Effector memory CD8-positive, alpha-beta T cell (primary cell): Measurements from ENCODE around the gene ACOX2.

Source experiments
- ATAC-seq: fragments of 150-1000 bp; cut with Tn5 transposase; replicated peaks from 2 replicates; pipeline ENCODE4 v1.10.0; 2021; ENCODE audit warnings: mild to moderate bottlenecking, moderate library complexity
- DNase-seq, 3 experiments: peaks; one replicate each; pipeline ENCODE4 v3.0.0; 2021
- H3K27ac Mint-ChIP-seq, 2 donors: one replicate each; pipeline ENCODE4 v1.8.0; 2022; ENCODE audit warnings: mild to moderate bottlenecking in 2 of 2, mixed read lengths in 2 of 2, moderate library complexity in 2 of 2
- H3K27me3 Mint-ChIP-seq, 2 donors: one replicate each; pipeline ENCODE4 v1.8.0; 2022; ENCODE audit warnings: mixed read lengths in 2 of 2
- H3K36me3 Mint-ChIP-seq: one replicate; pipeline ENCODE4 v1.8.0; 2022; ENCODE audit warnings: mild to moderate bottlenecking, moderate library complexity, mixed read lengths; ENCODE audit not compliant: insufficient read depth
- H3K4me1 Mint-ChIP-seq, 2 donors: one replicate each; pipeline ENCODE4 v1.8.0; 2022; ENCODE audit warnings: low read depth in 2 of 2, mixed read lengths in 2 of 2
- H3K4me3 Mint-ChIP-seq, 2 donors: one replicate each; pipeline ENCODE4 v1.8.0; 2022; ENCODE audit warnings: mild to moderate bottlenecking in 2 of 2, mixed read lengths in 2 of 2, moderate library complexity in 2 of 2
- H3K9me3 Mint-ChIP-seq, 2 donors: one replicate each; pipeline ENCODE4 v1.8.0; 2022; ENCODE audit warnings: mixed read lengths in 2 of 2

Gene ACOX2

DNA sequence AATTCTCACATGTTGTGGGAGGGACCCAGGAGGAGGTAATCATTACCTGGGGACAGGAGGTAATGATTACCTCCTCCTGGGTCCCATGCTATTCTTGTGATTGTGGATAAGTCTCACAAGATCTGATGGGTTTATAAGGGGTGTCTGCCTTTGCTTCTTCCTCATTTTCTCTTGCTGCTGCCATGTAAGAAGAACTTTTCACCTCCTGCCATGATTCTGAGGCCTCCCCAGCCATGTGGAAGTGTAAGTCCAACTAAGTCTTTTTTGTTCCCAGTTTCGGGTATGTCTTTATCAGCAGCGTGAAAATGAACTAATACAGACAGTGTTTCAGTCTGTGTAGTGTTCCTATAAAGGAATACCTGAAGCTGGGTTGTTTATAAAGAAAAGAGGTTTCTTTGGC lies 58.2 kb downstream of the ACOX2 start:
- Mint-ChIP-seq H3K4me3 (no peak overlapping the region), H3K27me3 (no peaks in the 10 kb centered on the region), H3K27ac (no peak overlapping the region), H3K4me1 (peaks cover 18 to 20% of the 10 kb centered on the region in 2 donors), H3K9me3 (no peaks in the 10 kb centered on the region), H3K36me3 (no peaks in the 10 kb centered on the region)
- DNase-seq, result no peak
- ATAC-seq, result no peak

DNA sequence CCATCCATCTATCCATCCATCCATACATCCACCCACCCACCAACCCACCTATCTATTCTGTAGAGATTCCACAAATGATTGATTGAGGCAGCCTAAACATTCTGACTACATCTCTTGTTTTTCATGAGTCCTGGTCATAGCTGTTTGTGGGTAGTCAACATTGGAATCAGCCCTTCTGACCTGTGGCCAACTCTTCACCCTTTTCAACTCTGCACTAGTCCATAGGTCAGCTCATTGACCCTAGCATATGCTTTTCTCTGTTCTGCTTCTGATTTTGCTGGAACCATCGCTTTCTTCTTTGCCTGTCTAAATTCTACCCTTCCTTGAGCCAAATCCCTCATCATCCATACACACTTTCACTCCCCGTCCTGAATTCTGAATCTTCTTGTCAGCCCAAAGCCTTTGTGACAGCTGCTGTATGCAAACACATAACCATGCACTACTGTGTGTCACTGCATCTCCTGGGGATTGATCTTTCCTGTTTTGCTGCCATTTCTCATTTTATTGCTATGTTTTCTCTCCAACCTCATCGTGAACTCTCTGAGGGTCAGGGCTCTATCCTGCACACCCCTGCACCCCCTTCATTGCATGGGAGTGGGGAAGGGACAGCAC lies 61.9 kb downstream of the ACOX2 start:
- peaks cover 45 to 48% of the 10 kb centered on the region in 2 donors for H3K4me1 Mint-ChIP-seq
- no peak overlapping the region for H3K4me3 Mint-ChIP-seq
- no peaks in the 10 kb centered on the region for H3K9me3 Mint-ChIP-seq
- peak overlapping the region; percentile 18 to 23 for H3K27ac Mint-ChIP-seq
- no peaks in the 10 kb centered on the region for H3K27me3 Mint-ChIP-seq
- DNase-seq (no peak), ATAC-seq (no peak)
- peaks cover 3% of the 10 kb centered on the region for H3K36me3 Mint-ChIP-seq

DNA sequence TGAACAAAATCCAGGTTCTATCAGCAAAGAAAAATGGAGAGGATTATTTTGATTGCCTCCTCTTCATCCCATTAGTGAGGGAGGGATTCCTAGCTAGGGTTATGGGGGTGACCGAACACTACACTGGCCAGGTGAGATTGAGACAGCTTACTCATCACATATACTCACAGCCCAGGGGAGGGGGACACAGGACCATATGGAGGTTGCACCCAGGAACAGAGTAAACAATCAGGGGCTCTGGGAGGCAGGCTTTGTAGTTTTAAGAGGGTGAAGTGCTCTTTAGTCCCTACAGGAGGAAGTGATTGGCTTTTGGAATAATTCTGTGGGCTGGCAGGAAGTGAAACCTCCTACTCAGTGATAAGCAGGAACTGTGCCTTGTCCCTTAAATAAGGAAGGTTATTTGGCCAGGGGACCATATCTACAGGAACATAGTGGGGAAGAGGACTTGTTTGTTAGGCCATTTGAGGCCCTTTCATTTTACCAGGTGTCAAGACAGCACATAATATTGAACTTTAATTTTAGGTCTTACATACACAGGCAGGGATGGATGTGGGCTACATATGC lies 62.6 kb downstream of the ACOX2 start:
- Mint-ChIP-seq H3K36me3 (peaks cover 3% of the 10 kb centered on the region), H3K27me3 (no peaks in the 10 kb centered on the region), H3K9me3 (no peaks in the 10 kb centered on the region), H3K27ac (peak overlapping the region; percentile 11 to 23), H3K4me3 (no peak overlapping the region), H3K4me1 (peaks cover 48 to 49% of the 10 kb centered on the region in 2 donors)
- ATAC-seq (no peak), DNase-seq (no peak)

DNA sequence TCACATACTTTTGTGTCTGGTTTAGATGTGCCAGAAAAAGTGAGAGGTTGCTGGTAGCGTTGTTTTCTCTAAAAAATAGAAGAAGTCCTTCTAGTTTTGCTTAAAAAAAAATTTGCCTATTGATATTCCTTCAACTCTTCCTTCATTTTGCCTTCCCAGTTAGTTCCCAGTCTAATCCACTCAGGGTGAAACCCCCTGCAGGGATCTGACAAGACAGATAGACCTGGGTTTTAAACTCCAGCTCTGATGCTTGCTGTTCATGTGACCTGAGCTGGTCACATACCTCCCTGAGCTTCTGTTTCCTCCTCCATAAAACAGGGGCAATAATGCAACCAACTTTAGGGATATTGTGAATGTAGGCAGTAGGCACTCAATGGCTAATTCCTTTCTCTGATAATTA lies 63.7 kb downstream of the ACOX2 start:
- peak overlapping the region in 1 of 2 donors; percentile 92 for H3K27ac Mint-ChIP-seq
- ATAC-seq (no peak), DNase-seq (no peak)
- H3K4me3 Mint-ChIP-seq, result no peak overlapping the region
- no peaks in the 10 kb centered on the region for H3K27me3 Mint-ChIP-seq
- H3K36me3 Mint-ChIP-seq, result peaks cover 3% of the 10 kb centered on the region
- H3K9me3 Mint-ChIP-seq, result no peaks in the 10 kb centered on the region
- H3K4me1 Mint-ChIP-seq, result peaks cover 46 to 49% of the 10 kb centered on the region in 2 donors

DNA sequence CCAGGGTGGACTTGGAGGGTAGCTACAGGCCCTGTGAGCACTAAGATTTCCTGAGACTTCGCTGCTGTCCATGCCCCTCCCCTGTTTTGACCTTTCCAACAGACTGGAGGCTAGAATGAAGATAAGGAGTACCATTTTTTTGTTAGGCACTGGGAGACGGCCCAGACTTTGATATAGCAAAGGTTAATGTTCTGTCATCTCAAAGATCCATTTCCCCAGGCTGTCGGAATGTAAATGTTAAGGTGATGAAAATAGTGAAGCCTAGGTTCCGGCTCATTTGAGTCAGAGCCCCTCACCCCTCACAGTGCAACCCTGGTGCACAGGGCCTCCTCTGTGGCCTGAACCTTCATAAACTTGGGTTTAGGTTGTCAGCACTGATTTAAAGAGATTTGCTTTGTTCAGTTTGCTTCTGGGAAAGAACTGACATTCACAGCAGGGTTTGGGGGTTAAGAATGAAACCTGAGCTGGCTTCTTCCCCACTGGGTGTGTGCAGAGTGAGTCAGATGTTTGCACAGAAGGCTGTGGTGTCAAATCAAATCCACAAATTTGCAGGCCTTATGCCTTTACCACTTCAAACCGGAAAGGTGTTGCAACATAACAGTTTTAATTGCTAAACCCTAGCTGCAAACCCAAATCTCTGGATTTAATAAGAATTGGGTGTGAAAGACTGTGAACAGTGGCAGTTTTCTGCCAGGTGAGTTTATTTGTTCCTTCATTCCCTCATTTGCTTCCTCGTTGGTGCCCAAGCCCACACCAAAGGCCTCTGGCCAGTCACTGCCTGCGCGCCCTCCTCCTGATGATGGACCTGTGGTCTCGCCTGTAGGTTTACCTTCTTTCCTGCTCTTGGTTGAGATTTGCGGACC lies 65.7 kb downstream of the ACOX2 start:
- Mint-ChIP-seq H3K36me3 (peaks cover 3% of the 10 kb centered on the region), H3K4me1 (peaks cover 43 to 45% of the 10 kb centered on the region in 2 donors), H3K27me3 (no peaks in the 10 kb centered on the region), H3K9me3 (no peaks in the 10 kb centered on the region), H3K4me3 (peak overlapping the region; percentile 49 to 64), H3K27ac (peak overlapping the region; percentile 84 to 92)
- DNase-seq (peak; percentile 40 to 48 (median 41)), ATAC-seq (peak; percentile 98)

DNA sequence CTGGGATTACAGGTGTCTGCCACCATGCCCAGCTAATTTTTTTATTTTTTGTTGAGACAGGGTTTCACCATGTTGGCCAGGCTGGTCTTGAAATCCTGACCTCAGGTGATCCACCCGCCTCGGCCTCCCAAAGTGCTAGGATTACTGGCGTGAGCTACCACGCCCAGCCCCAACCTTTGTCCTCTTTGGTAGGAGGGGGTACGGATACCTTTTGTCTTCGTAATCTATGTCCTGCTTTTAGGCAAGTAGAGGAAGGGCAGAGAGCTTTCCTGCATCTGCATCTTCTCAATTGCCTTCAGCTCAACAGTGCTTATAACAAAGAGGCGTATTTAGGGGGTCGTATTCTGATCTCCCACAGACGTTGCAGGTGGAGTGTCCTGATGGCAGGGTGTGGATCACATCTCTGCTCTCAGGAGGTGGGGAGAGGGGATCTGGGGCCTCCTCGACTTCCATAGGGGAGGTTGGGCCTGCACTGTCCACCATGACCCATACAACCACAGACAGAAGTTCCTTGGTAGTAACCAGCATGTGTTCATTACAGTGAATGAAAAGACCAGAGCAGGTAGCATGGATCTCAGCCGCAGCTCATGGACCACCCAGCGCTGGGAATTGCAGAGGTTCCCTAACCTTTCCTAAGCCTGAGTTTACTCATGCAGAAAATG lies 66.5 kb downstream of the ACOX2 start:
- H3K4me1 Mint-ChIP-seq, result peaks cover 43 to 45% of the 10 kb centered on the region in 2 donors
- no peak for DNase-seq
- no peaks in the 10 kb centered on the region for H3K27me3 Mint-ChIP-seq
- peak overlapping the region; percentile 84 to 92 for H3K27ac Mint-ChIP-seq
- H3K4me3 Mint-ChIP-seq, result peak overlapping the region; percentile 49 to 64
- H3K36me3 Mint-ChIP-seq, result peaks cover 3% of the 10 kb centered on the region
- no peak for ATAC-seq
- no peaks in the 10 kb centered on the region for H3K9me3 Mint-ChIP-seq

DNA sequence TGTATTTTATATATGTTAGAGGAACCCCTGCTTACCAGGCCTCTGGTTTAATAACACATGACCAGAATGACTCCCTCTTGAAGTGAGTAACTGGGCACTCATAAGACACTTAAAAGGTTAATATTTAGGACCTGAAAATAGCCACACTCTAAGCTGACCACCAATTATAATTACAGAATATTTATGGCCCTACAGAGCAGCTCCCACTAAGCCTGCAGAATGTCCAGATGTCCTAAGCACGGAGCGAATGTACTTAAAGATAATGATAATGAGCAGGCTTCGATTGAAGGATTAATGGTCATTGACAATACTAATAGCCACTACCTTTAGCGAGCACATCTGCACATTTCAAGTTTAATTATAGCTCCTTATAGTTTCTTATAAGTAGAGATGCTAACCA lies 67.9 kb downstream of the ACOX2 start:
- H3K4me3 Mint-ChIP-seq, result no peak overlapping the region
- no peaks in the 10 kb centered on the region for H3K27me3 Mint-ChIP-seq
- DNase-seq (no peak), ATAC-seq (no peak)
- H3K36me3 Mint-ChIP-seq, result peaks cover 3% of the 10 kb centered on the region
- peaks cover 31 to 34% of the 10 kb centered on the region in 2 donors for H3K4me1 Mint-ChIP-seq
- no peaks in the 10 kb centered on the region for H3K9me3 Mint-ChIP-seq
- peak overlapping the region; percentile 38 to 92 for H3K27ac Mint-ChIP-seq

DNA sequence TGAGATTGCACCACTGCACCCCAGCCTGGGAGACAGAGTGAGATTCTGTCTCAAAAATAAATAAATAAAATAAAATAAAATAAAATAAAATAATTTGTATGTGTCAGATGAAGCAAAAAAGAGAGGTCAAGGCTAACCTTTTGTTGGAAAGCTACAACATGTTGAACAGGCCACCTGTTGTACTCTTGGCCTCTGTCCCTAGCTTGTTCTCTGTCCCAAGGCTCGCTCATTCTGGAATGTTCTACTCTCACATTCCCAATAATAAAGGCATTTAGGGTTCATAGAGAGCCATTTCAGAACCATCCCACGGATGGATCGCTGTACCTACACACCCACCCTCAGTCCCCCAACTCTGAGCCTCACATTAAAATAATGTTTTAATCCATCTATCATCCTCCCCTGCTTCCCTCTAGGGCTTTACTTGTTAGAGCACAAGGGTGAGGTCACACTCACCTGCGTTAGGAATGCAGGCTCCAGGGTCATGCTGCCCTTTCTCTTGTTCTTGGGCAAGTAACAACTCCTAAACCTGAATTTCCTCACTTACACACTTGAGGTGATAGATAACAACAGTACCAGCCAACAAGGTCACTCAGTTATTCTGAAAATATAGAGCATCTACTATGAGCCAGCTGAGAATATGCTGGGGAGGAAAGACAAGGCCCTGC lies 70.0 kb downstream of the ACOX2 start:
- H3K4me3 Mint-ChIP-seq, result no peak overlapping the region
- peaks cover 26 to 28% of the 10 kb centered on the region in 2 donors for H3K4me1 Mint-ChIP-seq
- ATAC-seq (no peak), DNase-seq (no peak)
- no peaks in the 10 kb centered on the region for H3K9me3 Mint-ChIP-seq
- H3K27ac Mint-ChIP-seq, result no peak overlapping the region
- peaks cover 3% of the 10 kb centered on the region for H3K36me3 Mint-ChIP-seq
- H3K27me3 Mint-ChIP-seq, result no peaks in the 10 kb centered on the region

DNA sequence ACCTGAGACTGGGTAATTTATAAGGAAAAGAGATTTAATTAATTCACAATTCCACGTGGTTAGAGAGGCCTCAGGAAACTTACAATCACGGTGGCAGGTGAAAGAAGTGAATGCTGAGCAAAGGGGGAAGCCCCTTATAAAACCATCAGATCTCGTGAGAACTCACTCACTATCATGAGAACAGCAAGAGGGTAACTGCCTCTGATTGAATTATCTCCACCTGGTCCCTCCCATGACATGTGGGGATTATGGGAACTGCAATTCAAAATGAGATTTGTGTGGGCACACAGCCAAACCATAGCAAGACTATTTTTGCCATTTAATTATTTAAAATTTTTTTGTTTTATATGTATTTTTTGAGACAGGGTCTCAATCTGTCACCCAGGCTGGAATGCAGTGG lies 72.1 kb downstream of the ACOX2 start:
- H3K9me3 Mint-ChIP-seq, result no peaks in the 10 kb centered on the region
- H3K4me3 Mint-ChIP-seq, result no peak overlapping the region
- no peak for ATAC-seq
- H3K4me1 Mint-ChIP-seq, result peaks cover 8 to 10% of the 10 kb centered on the region in 2 donors
- no peak for DNase-seq
- H3K27ac Mint-ChIP-seq, result no peak overlapping the region
- H3K36me3 Mint-ChIP-seq, result no peaks in the 10 kb centered on the region
- no peaks in the 10 kb centered on the region for H3K27me3 Mint-ChIP-seq

DNA sequence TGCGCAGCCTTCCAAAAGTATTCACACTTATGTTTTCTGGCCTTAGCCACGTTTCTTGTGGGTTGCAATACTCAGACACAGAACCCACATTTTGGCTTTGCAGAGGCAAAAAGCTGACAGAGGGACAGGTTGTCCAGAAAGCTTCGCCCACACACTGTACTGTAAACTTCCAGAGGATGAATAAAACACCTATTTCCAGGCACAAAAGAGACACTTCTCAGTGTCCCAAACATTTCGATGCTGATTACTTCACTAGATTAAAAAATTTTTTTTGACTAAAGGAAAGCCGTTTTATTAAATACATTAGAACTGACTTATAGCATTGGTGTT lies 73.1 kb downstream of the ACOX2 start:
- peak overlapping the region in 1 of 2 donors; percentile 12 for H3K27ac Mint-ChIP-seq
- no peak for ATAC-seq
- H3K4me1 Mint-ChIP-seq, result peaks cover 6 to 10% of the 10 kb centered on the region in 2 donors
- H3K4me3 Mint-ChIP-seq, result peak overlapping the region; percentile 3 to 46
- no peak for DNase-seq
- no peaks in the 10 kb centered on the region for H3K9me3 Mint-ChIP-seq
- no peaks in the 10 kb centered on the region for H3K27me3 Mint-ChIP-seq
- no peaks in the 10 kb centered on the region for H3K36me3 Mint-ChIP-seq

DNA sequence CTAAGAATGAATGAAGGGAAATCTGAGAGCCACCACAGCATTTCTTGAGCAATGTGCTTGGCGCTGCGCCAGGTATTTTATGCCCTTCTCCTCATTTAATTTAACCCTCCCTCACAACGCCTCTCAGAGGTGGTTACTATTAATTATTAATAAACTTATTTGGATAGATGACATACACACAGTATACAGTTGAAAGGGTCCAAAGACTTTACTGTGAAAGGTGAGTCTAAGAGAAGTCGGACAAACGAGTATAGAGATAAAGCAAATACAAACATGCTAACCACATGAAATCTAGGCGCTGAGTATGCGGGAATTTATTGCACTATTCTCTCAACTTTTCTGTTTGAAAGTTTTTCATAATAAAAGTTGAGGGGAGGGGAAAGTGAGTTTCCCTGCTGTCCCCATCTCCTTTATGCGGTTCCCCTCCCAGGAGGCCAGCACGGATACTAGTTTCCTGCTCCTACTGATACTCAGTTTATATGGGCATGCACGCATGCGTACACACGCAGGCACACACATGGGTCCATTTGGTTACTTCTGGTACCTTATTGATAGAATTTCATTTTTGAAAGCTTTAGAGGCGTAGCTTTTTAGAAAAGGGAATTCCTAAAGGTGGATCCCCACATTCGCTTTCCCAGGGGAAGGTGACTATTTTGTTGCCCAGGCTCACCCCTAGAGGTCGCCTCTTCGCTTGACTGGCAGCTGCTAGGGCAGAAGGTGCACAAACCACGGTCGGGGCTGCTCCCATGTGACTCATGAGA lies 73.6 kb downstream of the ACOX2 start:
- H3K9me3 Mint-ChIP-seq, result no peaks in the 10 kb centered on the region
- no peaks in the 10 kb centered on the region for H3K27me3 Mint-ChIP-seq
- peaks cover 6 to 10% of the 10 kb centered on the region in 2 donors for H3K4me1 Mint-ChIP-seq
- H3K27ac Mint-ChIP-seq, result peak overlapping the region in 1 of 2 donors; percentile 62
- H3K4me3 Mint-ChIP-seq, result peak overlapping the region; percentile 3 to 46
- ATAC-seq, result peak; percentile 99
- no peaks in the 10 kb centered on the region for H3K36me3 Mint-ChIP-seq
- DNase-seq, result peak; percentile 62 to 64 (median 63)

DNA sequence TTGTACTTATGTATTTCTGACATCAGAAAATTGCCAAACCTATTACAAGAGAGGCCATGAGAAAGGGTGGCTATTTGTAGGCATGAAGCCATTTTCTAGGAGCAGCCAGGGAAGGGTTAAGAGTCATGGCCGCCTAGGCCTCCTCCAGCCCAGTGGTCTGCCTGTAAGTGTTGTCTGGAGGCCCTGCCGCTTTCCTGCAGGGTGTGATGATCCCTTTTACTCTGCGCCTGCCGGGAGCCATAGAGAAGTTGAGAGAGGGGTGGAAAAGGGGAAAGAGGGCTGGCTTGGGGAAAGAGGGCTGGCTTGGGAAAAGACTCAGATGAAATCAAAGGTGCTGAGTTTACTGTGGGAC lies 74.2 kb downstream of the ACOX2 start:
- peak overlapping the region in 1 of 2 donors; percentile 62 for H3K27ac Mint-ChIP-seq
- ATAC-seq, result no peak
- H3K36me3 Mint-ChIP-seq, result no peaks in the 10 kb centered on the region

More for the DNA sequence above, 74.2 kb downstream of the ACOX2 start:
- no peaks in the 10 kb centered on the region for H3K9me3 Mint-ChIP-seq
- no peak overlapping the region for H3K4me3 Mint-ChIP-seq
- no peak for DNase-seq
- H3K27me3 Mint-ChIP-seq, result no peaks in the 10 kb centered on the region
- peaks cover 6 to 10% of the 10 kb centered on the region in 2 donors for H3K4me1 Mint-ChIP-seq
